ENCODE measurements around the gene NACAD.

DNA sequence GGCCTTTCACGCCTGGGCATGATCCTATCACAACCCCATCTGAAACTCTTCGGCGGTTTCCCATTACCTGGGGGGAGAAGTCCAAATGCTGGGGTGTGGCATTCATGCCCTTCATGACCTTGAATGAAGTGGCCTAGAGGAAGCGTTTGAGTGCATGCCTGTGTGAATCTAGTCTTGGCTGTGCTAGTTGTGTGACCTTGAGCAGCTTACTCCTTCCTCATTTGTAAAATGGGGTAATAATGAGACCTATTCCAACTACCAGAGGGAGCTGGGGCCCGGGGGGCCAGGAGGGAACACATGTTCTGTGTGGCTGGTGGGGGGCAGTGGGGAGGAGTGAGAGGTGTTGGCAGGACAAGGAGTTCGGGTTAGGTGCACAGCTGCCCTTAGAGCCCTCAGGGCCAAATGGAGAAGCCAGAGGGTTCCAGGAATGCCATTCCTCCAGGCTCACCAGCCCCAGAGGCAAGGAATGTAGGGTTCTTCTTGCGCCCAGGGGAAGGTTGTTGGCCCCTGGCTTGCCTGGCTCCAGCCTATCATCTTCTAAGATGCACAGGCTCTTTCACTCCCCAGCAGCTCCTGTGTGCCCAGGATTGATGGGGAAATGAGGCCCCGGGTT is 44.0 kb upstream of the NACAD start:
- TF ChIP-seq POLR2A (IDR thresholded peaks at IDR 0.05) (no peak), CTCF (IDR thresholded peaks at IDR 0.05) (no peak), EP300 (IDR thresholded peaks at IDR 0.05) (no peak)

Measured in tibial nerve (tissue), 4 donors.